ENCODE results near the gene COPS3.
"Not testable (repeated sequence)": the region's sequence is repeated elsewhere in the genome, so short reads cannot be mapped to it uniquely, and the experiment has no call there.

DNA sequence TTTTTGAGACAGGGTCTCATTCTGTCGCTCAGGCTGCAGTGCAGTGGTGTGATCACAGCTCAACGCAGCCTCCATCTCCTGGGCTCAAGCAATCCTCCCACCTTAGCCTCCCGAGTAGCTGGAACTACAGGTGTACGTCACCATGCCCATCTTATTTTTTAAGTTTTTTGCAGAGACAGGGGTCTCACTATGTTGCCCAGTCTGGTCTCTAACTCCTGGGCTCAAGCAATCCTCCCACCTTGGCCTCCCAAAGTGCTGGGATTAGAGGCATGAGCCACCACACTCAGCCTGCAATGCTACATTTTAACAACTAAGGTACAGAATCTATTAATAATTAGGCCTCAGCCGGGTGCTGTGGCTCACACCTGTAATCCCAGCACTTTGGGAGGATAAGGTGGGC, 3.6 kb downstream of the COPS3 start:
- TF ChIP-seq EP300, POLR2A, POLR2AphosphoS5 (IDR thresholded peaks at IDR 0.05): not testable (repeated sequence)
- TF ChIP-seq, protein P1, sequence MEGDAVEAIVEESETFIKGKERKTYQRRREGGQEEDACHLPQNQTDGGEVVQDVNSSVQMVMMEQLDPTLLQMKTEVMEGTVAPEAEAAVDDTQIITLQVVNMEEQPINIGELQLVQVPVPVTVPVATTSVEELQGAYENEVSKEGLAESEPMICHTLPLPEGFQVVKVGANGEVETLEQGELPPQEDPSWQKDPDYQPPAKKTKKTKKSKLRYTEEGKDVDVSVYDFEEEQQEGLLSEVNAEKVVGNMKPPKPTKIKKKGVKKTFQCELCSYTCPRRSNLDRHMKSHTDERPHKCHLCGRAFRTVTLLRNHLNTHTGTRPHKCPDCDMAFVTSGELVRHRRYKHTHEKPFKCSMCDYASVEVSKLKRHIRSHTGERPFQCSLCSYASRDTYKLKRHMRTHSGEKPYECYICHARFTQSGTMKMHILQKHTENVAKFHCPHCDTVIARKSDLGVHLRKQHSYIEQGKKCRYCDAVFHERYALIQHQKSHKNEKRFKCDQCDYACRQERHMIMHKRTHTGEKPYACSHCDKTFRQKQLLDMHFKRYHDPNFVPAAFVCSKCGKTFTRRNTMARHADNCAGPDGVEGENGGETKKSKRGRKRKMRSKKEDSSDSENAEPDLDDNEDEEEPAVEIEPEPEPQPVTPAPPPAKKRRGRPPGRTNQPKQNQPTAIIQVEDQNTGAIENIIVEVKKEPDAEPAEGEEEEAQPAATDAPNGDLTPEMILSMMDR (IDR thresholded peaks at IDR 0.05), result not testable (repeated sequence)
